ENCODE measurements around the gene RAB40AL. TPM values are rescaled to one million over a fixed set of nuclear protein-coding genes. Genes with fewer than 3 reads are reported as not detected.

RAB40AL gene
- total RNA-seq, 1 donor from 2014 or later = not detected

DNA sequence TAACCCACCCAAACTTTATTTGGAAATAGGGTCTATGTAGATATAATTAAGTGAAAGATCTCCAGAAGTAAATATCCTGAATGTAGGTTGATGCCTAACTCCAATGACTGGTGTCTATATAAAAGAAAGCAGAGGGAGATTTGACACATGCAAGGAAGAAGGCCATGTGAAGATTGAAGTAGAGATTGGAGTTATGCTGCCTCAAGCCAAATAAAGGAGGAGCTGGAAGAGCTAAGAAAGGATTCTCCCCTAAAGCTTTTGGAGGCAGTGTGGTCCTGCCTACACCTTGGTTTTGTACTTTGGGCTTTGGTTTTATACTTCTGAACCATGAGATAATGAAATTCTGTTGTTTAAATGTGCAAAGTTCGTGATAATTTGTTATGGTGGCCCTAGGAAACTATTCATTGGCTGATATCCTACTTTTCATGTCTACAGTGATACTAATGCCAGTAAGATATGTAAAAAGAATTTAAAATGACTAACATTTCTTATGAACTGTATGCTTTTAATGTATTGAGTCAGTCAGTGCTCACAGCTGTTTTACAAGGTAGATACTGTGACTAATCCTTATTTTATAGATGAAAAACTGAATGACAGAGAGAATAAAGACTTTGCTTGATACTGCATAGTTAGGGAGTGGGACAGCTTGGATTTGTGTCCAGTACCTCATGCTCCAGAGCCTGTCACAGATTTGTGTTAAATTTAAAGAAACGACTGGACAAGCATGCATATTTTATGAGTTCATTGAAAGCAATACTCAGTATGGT lies 5.9 kb upstream of the RAB40AL start:
- Histone ChIP-seq H3K4me3 (ENCODE audit: low read depth, low read length) (no peak overlapping the region), H3K36me3 (ENCODE audit: control insufficient read depth, insufficient read depth, low read length) (no peaks in the 10 kb centered on the region), H3K27me3 (ENCODE audit: control insufficient read depth, insufficient read depth, low read length) (no peaks in the 10 kb centered on the region)
- DNase-seq (ENCODE audit: low read depth) = no peak
- TF ChIP-seq, protein P1, sequence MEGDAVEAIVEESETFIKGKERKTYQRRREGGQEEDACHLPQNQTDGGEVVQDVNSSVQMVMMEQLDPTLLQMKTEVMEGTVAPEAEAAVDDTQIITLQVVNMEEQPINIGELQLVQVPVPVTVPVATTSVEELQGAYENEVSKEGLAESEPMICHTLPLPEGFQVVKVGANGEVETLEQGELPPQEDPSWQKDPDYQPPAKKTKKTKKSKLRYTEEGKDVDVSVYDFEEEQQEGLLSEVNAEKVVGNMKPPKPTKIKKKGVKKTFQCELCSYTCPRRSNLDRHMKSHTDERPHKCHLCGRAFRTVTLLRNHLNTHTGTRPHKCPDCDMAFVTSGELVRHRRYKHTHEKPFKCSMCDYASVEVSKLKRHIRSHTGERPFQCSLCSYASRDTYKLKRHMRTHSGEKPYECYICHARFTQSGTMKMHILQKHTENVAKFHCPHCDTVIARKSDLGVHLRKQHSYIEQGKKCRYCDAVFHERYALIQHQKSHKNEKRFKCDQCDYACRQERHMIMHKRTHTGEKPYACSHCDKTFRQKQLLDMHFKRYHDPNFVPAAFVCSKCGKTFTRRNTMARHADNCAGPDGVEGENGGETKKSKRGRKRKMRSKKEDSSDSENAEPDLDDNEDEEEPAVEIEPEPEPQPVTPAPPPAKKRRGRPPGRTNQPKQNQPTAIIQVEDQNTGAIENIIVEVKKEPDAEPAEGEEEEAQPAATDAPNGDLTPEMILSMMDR (IDR thresholded peaks at IDR 0.05; ENCODE audit: insufficient read depth, low read length, poor library complexity, severe bottlenecking) = no peak

- TF ChIP-seq, protein P1 (IDR thresholded peaks at IDR 0.05; ENCODE audit: insufficient read depth, low read length, poor library complexity, severe bottlenecking) = peak; percentile 69
- no peak for DNase-seq (ENCODE audit: low read depth)
- no peak overlapping the region for H3K4me3 ChIP-seq (ENCODE audit: low read depth, low read length)
Measured at GRCh38 chrX:102934624-102935023, 2.4 kb upstream of the RAB40AL start.

DNA sequence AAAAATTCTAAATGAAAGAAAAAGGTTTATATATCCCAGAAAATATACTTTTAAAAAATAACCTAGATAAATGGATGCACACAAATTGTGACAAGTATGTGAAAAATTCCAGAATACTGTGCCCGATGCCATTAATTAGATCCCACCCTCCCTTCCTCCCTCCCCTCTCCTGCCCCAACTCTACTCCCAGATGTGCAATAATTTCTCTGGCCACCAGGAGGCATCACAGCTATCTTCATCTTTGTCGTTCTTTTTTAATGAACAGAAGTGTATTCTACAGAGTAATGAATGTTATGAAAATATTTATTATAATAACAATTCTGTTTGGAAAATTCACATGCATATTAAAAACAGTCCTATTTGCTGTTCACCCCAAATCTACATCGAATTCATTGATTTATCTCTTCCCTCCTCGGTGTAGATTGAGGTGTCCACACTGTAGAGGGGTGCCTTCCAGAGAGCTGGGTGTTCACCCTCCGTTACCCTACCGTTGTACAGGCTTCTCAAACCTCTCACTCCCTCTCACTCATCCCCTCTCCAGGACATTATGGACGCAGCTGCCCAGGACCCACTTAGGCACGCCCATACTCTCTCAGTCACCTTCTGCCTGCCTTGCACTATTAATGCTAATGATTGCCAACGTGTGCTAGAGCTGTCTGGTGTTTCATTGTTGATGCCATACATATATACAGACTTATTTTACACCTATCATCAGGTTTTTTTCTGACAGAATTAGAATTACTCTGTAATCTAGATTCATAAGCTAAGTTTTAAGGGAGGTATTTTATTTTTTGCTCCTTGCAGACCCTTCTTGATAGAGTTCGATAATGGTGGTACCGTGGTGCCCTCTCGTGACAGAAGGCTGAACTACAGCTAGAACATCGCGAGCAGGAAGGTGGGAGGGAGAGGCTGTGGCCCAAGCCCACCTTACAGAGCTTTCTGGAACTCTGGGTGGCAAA lies 14.1 kb downstream of the RAB40AL start:
- DNase-seq (ENCODE audit: low read depth) = no peak
- H3K27me3 ChIP-seq (ENCODE audit: control insufficient read depth, insufficient read depth, low read length) = no peaks in the 10 kb centered on the region
- H3K4me3 ChIP-seq (ENCODE audit: low read depth, low read length) = peak overlapping the region; percentile 20
- TF ChIP-seq, protein P1 (IDR thresholded peaks at IDR 0.05; ENCODE audit: insufficient read depth, low read length, poor library complexity, severe bottlenecking) = peak; percentile 63
- no peaks in the 10 kb centered on the region for H3K36me3 ChIP-seq (ENCODE audit: control insufficient read depth, insufficient read depth, low read length)

More at GRCh38 chrX:102934624-102935023, 2.4 kb upstream of the RAB40AL start:
- Histone ChIP-seq H3K36me3 (ENCODE audit: control insufficient read depth, insufficient read depth, low read length) (no peaks in the 10 kb centered on the region), H3K27me3 (ENCODE audit: control insufficient read depth, insufficient read depth, low read length) (no peaks in the 10 kb centered on the region)

GRCh38 chrX:102957751-102958150 lies 20.7 kb downstream of the RAB40AL start:
- TF ChIP-seq, protein P1 (IDR thresholded peaks at IDR 0.05; ENCODE audit: insufficient read depth, low read length, poor library complexity, severe bottlenecking) = no peak
- Histone ChIP-seq H3K27me3 (ENCODE audit: control insufficient read depth, insufficient read depth, low read length) (peaks cover 3% of the 10 kb centered on the region), H3K36me3 (ENCODE audit: control insufficient read depth, insufficient read depth, low read length) (no peaks in the 10 kb centered on the region), H3K4me3 (ENCODE audit: low read depth, low read length) (no peak overlapping the region)
- no peak for DNase-seq (ENCODE audit: low read depth)

GRCh38 chrX:102958794-102959193 lies 21.7 kb downstream of the RAB40AL start:
- Histone ChIP-seq H3K36me3 (ENCODE audit: control insufficient read depth, insufficient read depth, low read length) (no peaks in the 10 kb centered on the region), H3K4me3 (ENCODE audit: low read depth, low read length) (no peak overlapping the region), H3K27me3 (ENCODE audit: control insufficient read depth, insufficient read depth, low read length) (peaks cover 3% of the 10 kb centered on the region)
- TF ChIP-seq, protein P1 (IDR thresholded peaks at IDR 0.05; ENCODE audit: insufficient read depth, low read length, poor library complexity, severe bottlenecking) = no peak
- DNase-seq (ENCODE audit: low read depth) = no peak
